Stimulated activated CD8-positive, alpha-beta memory T cell treated with anti-CD3 and anti-CD28 coated beads, Interleukin-4, amount 100 ng/mL, for 48 hours (primary cell): ENCODE data around the gene SREBF2.
"Not testable (repeated sequence)": the region's sequence is repeated elsewhere in the genome, so short reads cannot be mapped to it uniquely, and the experiment has no call there.

Source experiments
- DNase-seq: peaks from one replicate; pipeline ENCODE4 v3.0.0-alpha.2; 2020

Gene SREBF2

DNA sequence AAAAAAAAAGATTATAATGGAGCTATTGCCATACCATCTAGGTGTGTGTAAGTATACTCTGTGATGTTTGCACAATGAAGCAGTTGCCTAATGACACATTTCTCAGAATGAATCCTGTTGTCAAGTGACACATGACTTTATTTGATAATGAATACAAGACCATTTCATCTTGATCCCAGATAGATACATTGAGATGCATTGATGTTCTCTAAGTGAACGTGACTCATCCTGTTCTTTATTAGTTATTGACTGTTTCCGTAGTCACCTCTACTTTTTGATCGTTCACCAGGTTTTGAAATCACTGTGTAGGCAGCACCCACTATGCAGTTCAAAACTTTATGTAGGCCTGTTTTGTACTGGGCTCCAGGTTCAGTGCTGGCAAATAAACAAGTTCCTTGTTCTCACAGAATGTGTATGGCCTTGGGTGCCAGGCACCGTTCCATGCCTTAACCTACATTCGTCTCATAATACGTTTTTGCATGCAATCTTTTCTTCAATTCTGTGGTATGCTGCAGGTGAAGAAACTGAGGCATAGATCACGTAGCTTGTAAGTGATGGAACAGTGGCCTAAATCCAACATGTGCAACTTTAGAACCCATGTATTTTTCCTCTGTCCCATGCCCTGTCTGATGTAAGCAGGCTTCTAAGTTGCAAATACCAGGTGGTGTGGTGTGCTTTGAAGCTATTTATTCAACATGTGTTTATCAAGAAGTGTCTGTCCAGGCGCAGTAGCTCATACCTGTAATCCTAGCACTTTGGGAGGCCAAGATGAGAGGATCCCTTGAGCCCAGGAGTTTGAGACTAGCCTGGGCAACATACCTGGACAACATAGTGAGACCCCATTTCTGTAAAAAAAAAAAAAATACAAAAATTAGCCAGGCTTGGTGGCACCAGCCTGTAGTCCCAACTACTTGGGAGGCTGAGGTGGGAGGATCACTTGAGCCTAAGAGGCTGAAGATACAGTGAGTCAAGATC lies 10.4 kb downstream of the SREBF2 start:
- DNase-seq: no peak

GRCh38 chr22:41844036-41844435 lies 11.1 kb downstream of the SREBF2 start:
- DNase-seq: no peak

DNA sequence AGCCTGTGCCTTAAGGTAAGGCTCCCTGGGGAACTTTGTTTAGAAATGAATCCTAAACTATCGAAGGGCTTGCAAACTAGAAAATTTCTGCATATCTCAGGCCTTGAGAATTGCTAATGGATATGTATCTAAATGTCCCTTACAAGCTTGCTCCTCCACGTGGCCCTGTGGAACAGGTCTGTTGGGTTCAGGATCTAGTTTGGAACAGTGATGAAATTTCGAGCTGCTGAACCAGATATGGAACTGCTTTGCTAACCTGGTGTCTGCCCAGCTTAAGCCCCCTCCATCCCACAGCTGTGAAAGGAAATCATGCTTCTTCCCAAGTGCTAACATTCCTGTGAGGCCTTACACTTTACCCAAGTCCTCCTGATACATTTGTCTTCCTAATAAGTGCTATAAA lies 11.6 kb downstream of the SREBF2 start:
- no peak for DNase-seq

- DNase-seq: no peak
Measured at GRCh38 chr22:41845380-41846267, 12.7 kb downstream of the SREBF2 start.

DNA sequence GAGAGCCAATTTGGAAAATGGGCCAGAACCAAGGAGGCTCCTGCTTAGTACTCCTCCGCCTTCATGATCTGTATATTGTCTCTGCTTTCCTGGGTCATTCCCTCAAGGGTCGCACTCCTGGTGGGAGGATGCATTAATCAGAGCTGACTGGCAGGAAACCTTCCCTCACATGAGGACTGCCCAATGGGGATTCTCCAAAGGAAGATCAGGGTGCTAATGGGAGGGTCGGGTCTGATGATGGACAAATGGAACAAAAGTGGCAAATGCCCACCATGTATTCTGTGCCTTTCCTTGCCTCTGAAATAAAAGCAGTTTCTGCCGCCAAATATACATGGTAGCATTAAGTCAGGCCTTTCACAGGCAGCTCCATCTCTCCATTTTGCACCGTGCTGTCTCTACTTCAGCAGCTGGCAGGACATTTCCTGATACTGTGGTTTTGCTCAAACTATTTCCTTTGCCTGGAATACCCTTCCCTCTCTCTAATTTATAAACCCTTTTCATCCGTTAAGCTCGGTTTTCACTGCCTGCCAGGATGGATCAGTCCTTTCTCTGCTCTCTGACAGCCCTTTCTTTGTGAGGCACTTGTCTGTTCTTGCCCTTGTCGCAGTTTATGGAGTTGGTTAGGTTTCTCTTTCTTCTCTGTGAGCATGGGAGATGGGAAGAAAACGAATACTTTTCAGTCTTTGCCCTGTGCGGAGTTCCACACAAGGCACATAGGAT lies 13.5 kb downstream of the SREBF2 start:
- DNase-seq: no peak

- no peak for DNase-seq
Measured at GRCh38 chr22:41847300-41847699, 14.4 kb downstream of the SREBF2 start.

GRCh38 chr22:41848468-41848867 lies 15.6 kb downstream of the SREBF2 start:
- no peak for DNase-seq

DNA sequence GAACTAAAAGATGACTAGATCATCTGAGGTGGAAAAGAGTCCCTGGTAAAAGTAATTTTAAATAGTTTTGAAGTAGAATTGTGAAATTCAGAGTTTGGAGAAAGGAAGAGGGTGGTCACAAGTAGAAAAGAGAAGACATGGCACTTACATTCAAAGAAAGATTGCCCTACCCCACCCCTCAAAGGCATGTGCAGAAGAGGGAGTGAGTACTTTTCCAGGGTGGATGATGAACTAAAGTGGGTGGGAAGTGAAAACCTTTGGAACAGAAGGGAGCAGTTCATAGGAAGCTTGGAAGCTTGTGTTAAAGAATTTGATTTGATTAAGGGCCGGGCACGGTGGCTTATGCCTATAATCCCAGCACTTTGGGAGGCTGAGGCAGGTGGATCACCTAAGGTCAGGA lies 23.6 kb downstream of the SREBF2 start:
- no peak for DNase-seq

- peak; percentile 83 for DNase-seq
Measured at GRCh38 chr22:41857155-41857859, 24.4 kb downstream of the SREBF2 start.

DNA sequence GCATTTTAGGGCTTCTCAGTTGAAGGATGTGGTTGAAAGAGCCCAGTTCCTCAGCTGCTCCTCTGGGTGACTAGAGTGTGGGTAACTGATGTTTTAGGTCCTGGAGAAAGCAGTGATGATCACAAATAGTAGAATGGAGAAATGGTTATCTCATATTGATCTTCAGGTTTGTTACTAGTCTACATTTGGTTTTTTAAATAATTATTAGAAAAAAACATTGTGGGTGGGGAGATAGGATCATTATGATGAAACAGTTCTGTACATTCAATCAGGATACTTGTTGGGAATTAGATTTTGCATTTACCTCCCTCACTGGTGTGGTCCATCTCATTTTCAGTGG lies 24.9 kb downstream of the SREBF2 start:
- DNase-seq: no peak

DNA sequence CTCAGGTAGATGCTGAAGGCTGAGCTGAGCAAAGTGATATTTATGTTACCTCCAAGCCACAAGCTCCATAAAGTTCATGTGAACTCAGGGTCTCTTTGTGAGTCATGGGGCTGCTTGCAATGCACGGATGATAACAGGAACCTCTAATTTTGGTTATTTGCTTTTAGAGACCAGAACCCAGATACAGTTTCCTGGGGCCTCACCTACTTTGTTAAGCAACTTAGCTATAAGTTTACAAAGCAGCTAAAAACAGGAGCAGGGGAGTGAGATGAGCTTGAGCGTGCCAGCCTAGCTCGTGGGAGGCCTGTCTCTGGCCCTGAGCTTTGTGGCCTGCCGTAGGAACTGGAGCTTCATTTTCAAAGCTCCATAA lies 29.2 kb downstream of the SREBF2 start:
- DNase-seq: peak; percentile 64

DNA sequence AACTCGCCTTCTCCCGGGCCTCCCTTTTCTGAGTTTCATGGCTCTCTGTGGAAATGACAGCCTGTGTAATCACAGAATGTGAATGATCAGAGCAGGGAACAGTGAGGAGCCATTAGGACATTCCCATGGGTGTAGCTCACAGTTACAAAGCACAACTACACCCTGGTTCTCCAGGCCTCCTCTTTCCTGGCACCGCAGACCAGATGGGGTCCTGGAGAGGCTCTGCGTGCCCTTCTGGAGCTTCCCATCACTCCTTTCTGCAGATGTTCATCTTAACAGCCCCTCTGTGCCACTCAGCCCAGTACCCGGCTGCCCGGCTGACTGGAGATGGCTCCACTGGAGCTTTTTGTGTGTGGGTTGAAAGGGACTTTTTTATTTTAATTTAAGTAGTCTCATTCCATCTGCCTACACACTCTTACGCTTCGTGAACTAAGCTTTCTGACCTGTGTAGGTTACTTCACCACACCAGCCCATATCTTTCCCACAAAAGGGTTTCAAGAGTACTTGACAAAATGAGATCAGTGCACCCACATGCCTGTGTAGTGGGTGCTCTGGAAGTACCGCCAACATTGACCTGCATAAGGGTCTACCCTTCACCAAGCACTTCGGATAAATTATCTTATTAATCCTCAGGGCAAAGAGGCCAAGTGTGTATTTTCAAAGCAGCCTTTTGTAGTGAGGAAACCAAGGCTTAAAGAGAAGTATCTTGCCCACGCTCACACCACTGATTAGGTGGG lies 29.8 kb downstream of the SREBF2 start:
- DNase-seq: peak; percentile 77

- DNase-seq: no peak
Measured at GRCh38 chr22:41863472-41863871, 30.6 kb downstream of the SREBF2 start.

- no peak for DNase-seq
Measured at GRCh38 chr22:41868556-41868955, 35.7 kb downstream of the SREBF2 start.

GRCh38 chr22:41870081-41870480 lies 37.2 kb downstream of the SREBF2 start:
- DNase-seq: not testable (repeated sequence)

DNA sequence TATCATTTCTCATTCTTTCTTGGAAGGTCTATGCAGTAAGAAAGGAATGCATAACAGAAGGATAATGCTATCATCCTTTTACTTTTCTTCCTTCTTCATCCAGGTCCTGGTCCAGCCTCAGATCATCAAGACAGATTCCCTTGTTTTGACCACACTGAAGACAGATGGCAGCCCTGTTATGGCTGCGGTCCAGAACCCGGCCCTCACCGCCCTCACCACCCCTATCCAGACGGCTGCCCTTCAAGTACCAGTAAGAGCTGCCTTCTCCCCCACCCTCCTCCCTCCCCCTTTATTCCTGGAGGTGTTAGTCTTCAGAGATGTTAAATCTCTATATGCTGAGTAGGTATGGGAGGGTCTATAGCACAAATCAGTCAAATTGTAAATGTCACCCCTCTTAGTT lies 37.9 kb downstream of the SREBF2 start:
- no peak for DNase-seq

DNA sequence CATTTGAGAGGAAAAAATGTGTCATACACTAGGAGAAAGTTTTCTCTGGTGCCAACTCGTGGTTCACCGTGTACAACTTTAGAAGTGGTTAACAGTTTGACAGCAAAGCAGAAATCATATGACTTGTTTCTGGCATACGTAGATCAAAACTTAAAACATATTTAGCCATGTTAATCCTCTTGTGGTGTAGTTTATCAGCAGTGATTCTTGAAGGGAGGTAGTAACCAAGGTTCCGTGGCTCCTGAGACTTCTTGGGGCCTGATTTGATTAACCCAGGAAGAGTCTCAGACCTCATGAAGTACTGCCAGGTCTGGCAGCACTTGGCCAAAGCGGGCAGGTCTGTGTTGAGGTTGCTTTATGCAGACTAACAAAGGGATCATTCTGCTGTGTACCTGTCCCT lies 40.5 kb downstream of the SREBF2 start:
- DNase-seq: peak; percentile 42

GRCh38 chr22:41874090-41874489 lies 41.2 kb downstream of the SREBF2 start:
- DNase-seq: no peak

- no peak for DNase-seq
Measured at GRCh38 chr22:41875531-41876270, 42.8 kb downstream of the SREBF2 start.

DNA sequence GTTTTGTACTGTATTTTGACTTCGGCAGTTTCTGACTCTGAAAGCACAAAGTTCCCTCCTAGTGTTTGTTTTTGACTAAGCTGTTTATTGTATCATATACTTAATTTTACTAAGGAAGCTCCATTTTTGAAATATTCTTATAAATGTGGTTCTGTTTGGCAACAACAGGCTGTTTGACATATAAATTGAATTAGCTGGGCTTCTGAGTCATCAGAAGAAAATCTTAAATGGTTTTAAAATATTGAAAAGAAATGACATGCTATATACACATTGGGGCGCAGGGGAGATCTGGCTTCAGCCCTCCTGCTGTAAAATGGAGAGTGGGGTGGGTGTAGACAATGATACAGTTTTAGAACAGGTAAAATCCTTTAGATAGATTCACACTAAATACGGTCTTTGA lies 43.4 kb downstream of the SREBF2 start:
- no peak for DNase-seq

DNA sequence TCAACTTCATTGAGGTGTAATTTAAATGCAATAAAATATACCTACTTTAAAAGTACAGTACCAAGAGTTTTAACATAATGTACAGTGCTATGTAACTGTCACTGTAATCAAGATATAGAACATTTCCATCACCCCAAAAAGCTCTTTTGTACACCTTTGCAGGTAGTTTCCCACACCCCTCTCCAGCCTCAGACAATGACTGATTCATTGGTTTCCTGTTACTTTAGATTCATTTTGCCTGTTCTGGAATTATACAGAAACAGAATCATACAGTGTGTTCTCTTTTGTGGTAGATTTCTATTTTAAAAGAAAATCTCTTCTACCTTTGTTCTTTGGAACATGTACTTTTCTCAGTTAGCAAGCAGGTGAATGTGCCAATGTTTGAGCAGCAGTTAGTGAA lies 43.8 kb downstream of the SREBF2 start:
- no peak for DNase-seq
